Upper lobe of left lung (tissue), 4 donors: ENCODE data around the gene USP1.

ENCODE experiments used
- POLR2A ChIP-seq, 4 donors: fragments of 450-650 bp; IDR thresholded peaks; one replicate each; pipeline ENCODE4 v1.5.1; 2016 to 2017; ENCODE audit warnings: antibody characterized with exemption in 4 of 4, mild to moderate bottlenecking in 2 of 4
- TF ChIP-seq, protein P1 (sequence below), 6 experiments: fragments of 450-650 bp in 4 of 6; fragments of 200-600 bp in 2 of 6; sonication (generic) in 2 of 6; IDR thresholded peaks; one replicate each; pipeline ENCODE4 v1.5.1; 2016 to 2019; ENCODE audit warnings: antibody characterized with exemption in 6 of 6

DNA sequence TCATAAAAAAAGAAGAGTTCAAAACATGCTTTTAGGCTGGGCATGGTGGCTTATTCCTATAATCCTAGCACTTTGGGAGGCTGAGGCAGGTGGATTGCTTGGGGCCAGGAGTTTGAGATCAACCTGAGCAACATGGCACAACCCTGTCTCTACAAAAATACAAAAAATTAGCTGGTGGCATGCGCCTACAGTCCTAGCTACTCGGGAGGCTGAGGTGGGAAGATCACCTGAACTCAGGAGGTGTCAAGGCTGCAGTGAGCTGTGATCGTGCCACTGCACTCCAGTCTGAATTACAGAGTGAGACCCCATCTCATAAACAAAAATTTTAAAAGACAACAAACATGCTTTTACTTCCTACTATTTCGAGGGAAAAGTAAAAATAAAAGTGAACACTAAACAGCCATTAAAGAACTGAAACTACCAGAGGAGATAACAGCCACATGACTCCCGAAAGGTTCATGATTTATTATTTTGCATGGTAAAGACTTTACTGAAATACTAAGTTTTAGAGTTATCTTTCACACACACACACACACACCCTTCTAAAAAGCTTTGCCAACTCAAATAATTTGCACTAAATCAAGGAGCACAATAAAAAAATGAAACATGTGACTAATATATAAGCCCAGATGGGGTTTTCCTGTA lies 48.1 kb downstream of the USP1 start:
- TF ChIP-seq, protein P1, sequence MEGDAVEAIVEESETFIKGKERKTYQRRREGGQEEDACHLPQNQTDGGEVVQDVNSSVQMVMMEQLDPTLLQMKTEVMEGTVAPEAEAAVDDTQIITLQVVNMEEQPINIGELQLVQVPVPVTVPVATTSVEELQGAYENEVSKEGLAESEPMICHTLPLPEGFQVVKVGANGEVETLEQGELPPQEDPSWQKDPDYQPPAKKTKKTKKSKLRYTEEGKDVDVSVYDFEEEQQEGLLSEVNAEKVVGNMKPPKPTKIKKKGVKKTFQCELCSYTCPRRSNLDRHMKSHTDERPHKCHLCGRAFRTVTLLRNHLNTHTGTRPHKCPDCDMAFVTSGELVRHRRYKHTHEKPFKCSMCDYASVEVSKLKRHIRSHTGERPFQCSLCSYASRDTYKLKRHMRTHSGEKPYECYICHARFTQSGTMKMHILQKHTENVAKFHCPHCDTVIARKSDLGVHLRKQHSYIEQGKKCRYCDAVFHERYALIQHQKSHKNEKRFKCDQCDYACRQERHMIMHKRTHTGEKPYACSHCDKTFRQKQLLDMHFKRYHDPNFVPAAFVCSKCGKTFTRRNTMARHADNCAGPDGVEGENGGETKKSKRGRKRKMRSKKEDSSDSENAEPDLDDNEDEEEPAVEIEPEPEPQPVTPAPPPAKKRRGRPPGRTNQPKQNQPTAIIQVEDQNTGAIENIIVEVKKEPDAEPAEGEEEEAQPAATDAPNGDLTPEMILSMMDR (IDR thresholded peaks at IDR 0.05): no peak
- TF ChIP-seq POLR2A (IDR thresholded peaks at IDR 0.05): no peak
